GM21786 (cell line): ENCODE data around the gene ARHGAP40.

Source experiments
- ATAC-seq: cut with Tn5 transposase; IDR thresholded peaks from one replicate; pipeline ENCODE4 v1.9.1; 2021; ENCODE audit not compliant: unreplicated experiment

The ARHGAP40 gene

DNA sequence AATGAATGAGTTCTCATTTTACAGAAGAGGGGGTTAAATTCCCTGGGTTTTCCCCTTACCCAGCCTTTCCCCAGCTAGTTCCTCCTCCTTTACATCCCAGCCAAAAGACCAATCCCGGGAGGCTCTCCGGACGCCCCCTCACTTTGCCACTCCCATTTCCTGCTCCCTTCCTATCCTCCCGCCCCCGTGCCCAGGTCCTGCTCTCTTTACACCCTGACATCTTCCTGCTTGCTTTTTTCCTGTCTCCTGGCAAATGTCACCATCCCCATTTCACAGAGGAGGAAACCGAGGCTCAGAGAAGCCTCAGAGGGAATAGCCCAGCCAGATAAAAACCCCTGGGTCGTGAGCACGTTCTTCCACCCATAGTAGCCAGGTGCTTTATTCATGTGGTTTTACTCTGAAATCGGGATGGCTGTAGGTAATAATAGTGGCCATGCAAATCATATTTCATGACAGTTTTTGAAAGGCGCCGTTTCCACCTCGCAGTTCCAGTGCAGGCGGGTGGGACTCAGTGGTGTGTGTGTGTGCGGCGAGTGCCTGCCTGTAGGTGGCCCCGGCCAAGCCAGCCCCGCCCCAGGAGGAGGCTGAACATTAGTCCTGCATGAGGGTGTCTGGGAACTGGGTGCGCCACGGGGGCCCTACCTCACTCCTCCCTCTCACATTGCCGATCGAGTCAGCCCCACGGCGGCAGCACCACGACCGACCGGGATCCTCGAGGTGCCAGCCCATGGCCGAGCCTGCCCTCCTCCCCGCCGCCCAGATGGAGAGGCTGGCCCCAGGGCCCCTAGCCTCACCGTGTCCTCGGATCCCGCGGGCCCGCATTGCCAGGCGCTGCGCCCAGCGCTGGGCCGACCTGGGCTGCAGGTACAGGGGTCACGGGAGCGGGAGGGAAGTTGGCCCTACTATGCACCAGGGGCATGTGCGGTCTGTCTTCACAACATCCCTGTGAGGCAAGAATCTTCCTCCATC lies at the start of gene ARHGAP40:
TSS of gene ARHGAP40 (plus strand) at position 594 of the 969 bp plus-strand sequence.
- no peak for ATAC-seq

- ATAC-seq, result no peak
These were observed 46.6 kb upstream of the ARHGAP40 start for GRCh38 chr20:38554986-38555385.

- no peak for ATAC-seq
These were observed 46.2 kb upstream of the ARHGAP40 start for GRCh38 chr20:38555395-38555794.

DNA sequence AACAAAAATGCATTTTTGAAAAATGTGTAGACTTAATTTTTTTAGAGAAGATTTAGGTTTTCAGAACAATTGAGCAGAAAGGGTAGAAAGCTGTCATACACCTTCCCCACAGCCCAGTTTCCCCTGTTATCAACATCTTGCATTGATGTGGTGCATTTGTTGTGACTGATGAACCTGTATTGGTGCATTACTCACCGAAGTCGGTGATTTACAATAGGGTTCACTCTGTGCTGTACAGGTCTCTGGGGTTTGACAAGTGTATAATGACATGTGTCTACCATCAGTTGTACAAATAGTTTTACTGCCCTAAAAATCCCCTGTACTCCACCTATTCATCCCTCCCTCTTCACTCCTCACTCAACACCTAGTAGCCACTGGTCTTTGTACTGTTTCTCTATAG lies 44.4 kb upstream of the ARHGAP40 start:
- ATAC-seq, result no peak

DNA sequence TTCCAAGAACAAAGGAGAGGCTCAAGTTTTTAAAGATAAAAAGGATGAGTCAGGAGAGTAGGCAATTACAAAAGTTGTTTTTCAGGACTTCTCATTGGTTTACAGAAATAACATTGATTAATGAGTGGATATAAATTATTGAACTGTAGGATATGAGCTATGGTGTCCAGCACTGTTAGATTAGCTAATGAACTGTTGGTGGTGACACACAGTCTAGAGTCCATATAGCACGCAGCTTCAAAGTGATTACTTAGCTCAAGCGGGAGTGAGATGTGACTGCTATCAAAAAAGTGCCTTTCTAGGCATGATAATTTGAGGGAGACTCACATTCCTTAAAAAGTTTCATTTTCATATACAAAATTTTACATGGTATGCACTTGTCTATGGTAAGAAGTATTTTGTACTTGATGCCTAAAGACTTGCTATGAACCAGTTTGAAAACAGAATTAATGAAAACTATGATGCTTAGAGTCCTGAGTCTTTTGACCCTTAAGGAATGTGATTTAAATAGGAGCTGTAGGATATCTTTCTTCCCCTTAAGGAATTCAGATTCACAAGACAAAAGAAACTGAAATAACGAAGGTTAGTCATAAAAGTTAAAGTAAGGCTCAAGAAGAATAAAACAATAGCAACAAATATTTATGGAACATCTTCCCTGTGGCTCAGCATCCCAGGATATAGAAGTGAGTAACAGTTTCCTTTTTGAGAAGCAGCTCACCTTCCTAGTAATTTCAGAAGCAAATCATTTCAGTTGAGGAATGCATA lies 42.8 kb upstream of the ARHGAP40 start:
- no peak for ATAC-seq

- ATAC-seq, result no peak
These were observed 41.8 kb upstream of the ARHGAP40 start for GRCh38 chr20:38559764-38560163.

DNA sequence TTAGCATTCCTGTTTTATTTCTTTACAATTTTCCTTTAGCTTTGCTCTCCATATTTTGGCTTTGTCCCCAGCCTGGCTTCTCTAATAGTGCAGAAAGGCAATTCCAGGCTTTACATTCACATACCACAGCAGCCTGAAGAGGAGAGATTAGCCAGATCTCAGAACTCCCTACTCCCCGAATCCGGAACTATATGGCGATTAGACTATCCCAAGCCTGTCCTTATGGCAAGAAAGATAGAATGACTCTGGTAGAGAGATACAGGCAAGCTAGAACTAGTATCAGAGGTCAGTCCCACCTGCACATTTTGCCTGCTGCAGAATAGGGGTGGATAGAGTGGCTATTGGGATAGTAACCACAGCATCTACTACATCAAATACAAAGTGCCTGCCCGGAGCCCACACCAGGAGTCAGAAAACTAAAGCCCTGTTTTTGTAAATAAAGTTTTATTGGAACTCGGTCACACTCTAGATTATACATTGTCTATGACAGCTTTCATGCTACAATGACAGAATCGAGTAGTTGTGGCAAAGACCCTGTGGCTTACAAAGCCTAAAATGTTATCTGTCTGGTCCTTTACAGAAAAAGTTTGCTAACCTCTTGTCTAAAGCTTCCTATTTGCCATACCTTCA lies 37.7 kb upstream of the ARHGAP40 start:
- no peak for ATAC-seq

- ATAC-seq, result no peak
These were observed 36.9 kb upstream of the ARHGAP40 start for GRCh38 chr20:38564680-38565079.

DNA sequence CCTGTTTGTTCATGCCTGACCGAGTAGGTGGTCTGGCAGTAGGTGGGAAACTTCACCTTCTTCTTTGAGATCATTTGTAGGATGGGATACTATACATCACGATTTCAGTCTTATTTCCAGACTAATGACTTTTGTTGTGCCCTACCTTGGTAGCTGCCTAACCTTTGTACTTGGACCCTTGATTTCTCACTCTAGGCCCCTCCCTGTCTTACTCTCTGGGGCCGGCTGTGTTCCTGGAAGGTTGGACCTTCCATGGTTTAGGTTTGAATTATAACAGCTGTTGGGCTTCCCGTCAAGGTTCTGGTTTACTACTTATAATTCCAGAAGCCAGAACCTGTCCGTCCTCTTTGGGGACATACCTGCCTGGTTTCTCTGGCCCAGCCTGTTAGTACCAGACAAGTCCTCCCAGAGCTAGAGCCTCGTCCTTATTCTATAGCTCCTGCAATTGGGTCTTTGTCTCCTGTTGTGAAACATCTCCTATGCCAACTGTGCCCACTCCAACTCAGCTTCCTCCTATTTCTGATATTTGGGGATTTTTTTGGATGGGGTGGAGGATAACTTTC lies 35.5 kb upstream of the ARHGAP40 start:
- no peak for ATAC-seq

DNA sequence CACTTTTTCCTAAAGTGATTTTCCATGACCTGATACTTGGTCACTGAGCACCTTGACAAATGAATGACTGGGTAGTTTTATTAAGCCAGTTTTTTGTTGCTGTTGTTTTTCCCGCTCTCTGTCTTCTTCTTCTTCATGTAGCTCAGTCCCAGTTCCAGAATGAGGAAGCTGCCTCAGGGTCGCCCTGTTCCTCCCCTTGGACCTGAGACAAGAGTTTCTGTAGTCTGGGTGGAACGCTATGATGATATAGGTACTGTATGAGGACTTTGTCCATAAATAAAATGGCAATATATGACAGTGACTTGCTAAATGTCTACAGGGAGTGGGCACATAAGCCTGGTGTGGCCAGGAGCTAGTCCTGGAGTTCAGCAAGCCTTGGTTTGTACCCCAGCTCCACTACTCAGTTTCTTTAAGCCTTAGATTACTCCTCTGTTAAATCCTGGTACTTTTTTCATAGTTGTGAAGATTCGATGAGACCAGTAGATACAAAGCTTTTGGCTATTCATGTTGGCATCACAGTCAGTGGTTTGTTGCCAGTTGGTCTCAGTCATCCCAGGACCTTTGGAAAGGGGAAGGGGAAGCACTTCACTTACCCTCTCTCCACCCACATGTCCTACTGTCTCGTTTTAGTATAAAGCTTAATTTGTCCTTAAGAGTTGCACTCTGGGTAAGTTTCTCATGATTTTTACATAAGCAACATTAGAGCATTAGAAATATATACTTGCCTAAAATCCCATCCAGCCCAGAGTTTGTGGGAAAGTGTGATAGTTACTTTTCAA lies 31.7 kb upstream of the ARHGAP40 start:
- ATAC-seq, result no peak

- no peak for ATAC-seq
These were observed 28.2 kb upstream of the ARHGAP40 start for GRCh38 chr20:38573413-38573812.

GRCh38 chr20:38579219-38579910 lies 22.2 kb upstream of the ARHGAP40 start:
- no peak for ATAC-seq

- no peak for ATAC-seq
These were observed 21.7 kb upstream of the ARHGAP40 start for GRCh38 chr20:38579921-38580320.

GRCh38 chr20:38581013-38581412 lies 20.6 kb upstream of the ARHGAP40 start, which contains the start of gene ADIG:
Gene ADIG, plus strand, starts transcription at chr20:38581197. Its CDS starts 54 bp downstream, at chr20:38581251.
- ATAC-seq, result no peak

DNA sequence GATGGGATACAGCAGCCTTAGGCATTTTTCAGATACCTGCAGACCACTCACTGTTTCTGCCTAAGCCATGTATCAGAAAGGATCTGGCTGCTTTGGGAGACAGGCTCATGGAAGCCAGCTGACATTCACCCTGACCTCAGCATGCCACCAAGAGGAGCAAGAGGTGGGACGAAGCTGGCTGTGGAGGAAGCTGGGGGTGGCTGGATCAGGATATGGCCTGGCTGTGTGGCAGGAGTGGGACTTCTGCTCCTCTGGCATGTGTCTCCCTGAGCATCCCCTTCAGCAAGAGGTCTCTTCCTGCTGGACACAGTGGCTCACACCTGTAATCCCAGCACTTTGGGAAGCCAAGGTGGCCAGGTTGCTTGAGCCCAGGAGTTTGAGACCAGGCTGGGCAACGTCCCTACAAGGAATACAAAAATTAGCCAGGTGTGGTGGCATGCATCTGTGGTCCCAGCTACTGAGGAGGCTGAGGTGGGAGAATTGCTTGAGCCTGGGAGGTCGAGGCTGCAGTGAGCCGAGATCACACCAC lies 19.7 kb upstream of the ARHGAP40 start:
- ATAC-seq, result no peak

- ATAC-seq, result no peak
These were observed 18.3 kb upstream of the ARHGAP40 start for GRCh38 chr20:38583306-38583705.

DNA sequence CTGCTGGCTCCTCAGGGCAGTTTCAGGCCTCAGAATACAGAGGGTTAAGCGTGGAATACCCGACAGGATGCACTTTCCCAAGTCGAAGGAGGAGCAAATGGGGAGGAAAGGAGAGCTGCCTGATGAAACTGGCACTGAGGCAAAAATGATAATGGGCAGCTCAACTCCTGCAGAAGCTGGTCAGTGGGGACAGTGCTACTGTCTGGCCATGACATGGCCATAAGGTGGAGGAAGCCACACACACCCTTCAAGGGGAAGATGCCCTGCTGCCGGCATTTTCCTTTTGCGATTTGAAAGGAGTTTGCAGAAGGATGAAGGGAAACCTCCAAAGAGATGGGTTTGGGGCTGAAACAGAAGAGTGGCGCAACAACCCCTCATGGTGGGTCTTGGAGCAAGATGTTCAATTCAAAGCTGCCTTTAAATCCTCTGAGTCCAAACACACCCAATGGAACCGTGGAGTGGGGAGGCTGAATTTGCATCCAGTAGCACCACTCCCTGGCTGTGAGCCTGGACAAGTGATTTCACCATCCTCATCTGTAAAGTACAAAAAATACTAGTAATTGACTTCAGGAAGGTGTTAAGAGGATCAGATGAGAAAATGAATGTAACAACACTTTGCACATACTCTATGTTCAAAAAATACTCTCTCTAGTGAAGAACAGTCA lies 17.4 kb upstream of the ARHGAP40 start:
- no peak for ATAC-seq

DNA sequence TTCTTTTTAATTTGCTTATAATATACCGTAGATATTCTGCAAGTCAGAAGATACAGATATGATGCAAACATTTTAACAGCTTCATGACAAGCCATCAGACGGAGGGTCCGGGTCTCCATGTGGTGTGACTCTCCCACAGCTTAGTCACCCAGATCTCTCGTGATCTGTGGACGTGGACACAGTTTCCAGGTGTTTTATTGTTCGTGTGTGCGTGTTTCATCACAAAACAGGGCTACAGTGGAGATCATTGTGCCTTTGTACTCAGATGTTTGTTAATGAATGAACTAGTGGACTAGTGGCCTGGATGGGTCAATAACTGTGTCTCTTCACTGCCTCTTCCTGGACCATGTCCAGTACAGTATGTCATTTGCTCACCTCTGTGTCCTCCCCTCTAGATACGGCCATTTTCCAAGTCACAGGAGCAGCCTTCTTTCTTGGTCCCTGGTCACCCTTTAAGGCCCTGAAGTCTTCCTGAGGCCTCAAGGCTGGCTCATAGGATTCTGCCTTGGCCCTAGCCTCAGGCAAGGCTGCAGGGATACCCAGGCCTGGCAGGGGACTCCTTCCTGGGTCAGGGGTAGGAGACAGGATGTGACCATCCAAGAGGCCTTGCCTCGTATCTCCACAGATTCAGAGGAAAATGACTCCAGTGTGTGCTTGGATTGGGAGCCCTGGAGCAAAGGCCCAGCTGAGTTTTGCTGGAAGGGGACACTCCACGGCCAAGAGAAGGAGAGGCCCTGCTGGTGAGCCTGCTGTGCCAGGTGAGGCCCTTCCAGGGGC lies 16.0 kb upstream of the ARHGAP40 start:
- ATAC-seq, result no peak
